K562 (cell line): ENCODE measurements around the gene FAM50A. TPM values are rescaled to one million over a fixed set of nuclear protein-coding genes. Genes with fewer than 3 reads are reported as not detected.

ENCODE experiments used
- ELF1 ChIP-seq: fragments of 200-800 bp; sonication (Bioruptor generic); IDR thresholded peaks from 2 replicates; pipeline ENCODE4 v1.6.1; 2016; ENCODE audit warnings: missing genetic modification characterization, missing compliant biosample characterization
- NELFE ChIP-seq: IDR thresholded peaks from 2 replicates; pipeline ENCODE4 v1.6.1; 2011; ENCODE audit warnings: mild to moderate bottlenecking; ENCODE audit not compliant: insufficient read depth, insufficient read length
- TFAM ChIP-seq: fragments of 250-450 bp; sonication (Bioruptor Pico); conservative IDR thresholded peaks from 2 replicates; pipeline ENCODE4 v1.5.0; 2021; ENCODE audit warnings: mild to moderate bottlenecking, moderate library complexity
- ZNF318 ChIP-seq, 2 experiments: fragments of 450-650 bp; IDR thresholded peaks; 2 replicates each; pipeline ENCODE4 v1.6.1; 2016; ENCODE audit warnings: mild to moderate bottlenecking in 2 of 2, borderline replicate concordance in 1 of 2, low read depth in 1 of 2, moderate library complexity in 1 of 2
- ZNF764 ChIP-seq: fragments of 250-450 bp; sonication (Bioruptor Pico); IDR thresholded peaks from 2 replicates; pipeline ENCODE4 v1.4.0; 2020; ENCODE audit warnings: low read depth, mild to moderate bottlenecking, moderate library complexity
- polyA plus RNA-seq, 8 experiments: library from polyadenylated mRNA; depleted of rRNA in 4 of 8; stranded (reverse) in 5 of 8; unstranded in 3 of 8; fragments of >200 nt; fragmentation: Nextera tagmentation in 2 of 8; fragmentation: Illumina TruSeq in 1 of 8; extraction: Ambion mirVana in 2 of 8; extraction: Trizol in 1 of 8; gene quantifications; 2 replicates each; pipeline versions ENCODE4 v1.2.1 to v1.2.3, GENCODE V29; 2011 to 2014; ENCODE audit warnings: inconsistent platforms in 1 of 8, missing spikeins in 1 of 8
- total RNA-seq, 7 experiments: library from RNA; depleted of rRNA in 6 of 7; stranded (reverse); fragments of >200 nt in 6 of 7; fragmentation: Illumina TruSeq in 2 of 7; extraction: Trizol in 2 of 7; gene quantifications; 2 replicates each; pipeline versions ENCODE4 v1.2.1 to v1.2.3, GENCODE V29; 2011 to 2021; ENCODE audit warnings: low replicate concordance in 1 of 7
- TF ChIP-seq, protein P1 (sequence below): sonication (generic); formaldehyde crosslinking; IDR thresholded peaks from 2 replicates; pipeline ENCODE4 v1.8.0; 2022; ENCODE audit warnings: mild to moderate bottlenecking, missing genetic modification reagents
- TF ChIP-seq, protein P2 (sequence below): sonication (generic); formaldehyde crosslinking; IDR thresholded peaks from 2 replicates; pipeline ENCODE4 v1.8.0; 2022; ENCODE audit warnings: mild to moderate bottlenecking, missing genetic modification reagents

Gene FAM50A
- total and polyA plus RNA-seq, 9 of the 15 experiments (the other 6 are each of a cell fraction or from before 2014, with no cell fraction given): 4.4 to 114 (median 67.3) TPM

GRCh38 chrX:154409222-154409871 is 34.6 kb upstream of the FAM50A start, which contains the start of gene DNASE1L1 (continued):
- TF ChIP-seq NELFE: no peak
- TF ChIP-seq, protein P1, sequence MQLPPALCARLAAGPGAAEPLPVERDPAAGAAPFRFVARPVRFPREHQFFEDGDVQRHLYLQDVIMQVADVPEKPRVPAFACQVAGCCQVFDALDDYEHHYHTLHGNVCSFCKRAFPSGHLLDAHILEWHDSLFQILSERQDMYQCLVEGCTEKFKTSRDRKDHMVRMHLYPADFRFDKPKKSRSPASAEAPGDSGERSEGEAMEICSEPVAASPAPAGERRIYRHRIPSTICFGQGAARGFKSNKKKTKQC (CRISPR knock-in tag): no peak
- TF ChIP-seq ELF1 (tag): no peak
- TF ChIP-seq, protein P2, sequence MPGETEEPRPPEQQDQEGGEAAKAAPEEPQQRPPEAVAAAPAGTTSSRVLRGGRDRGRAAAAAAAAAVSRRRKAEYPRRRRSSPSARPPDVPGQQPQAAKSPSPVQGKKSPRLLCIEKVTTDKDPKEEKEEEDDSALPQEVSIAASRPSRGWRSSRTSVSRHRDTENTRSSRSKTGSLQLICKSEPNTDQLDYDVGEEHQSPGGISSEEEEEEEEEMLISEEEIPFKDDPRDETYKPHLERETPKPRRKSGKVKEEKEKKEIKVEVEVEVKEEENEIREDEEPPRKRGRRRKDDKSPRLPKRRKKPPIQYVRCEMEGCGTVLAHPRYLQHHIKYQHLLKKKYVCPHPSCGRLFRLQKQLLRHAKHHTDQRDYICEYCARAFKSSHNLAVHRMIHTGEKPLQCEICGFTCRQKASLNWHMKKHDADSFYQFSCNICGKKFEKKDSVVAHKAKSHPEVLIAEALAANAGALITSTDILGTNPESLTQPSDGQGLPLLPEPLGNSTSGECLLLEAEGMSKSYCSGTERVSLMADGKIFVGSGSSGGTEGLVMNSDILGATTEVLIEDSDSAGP: no peak
- no peak for TF ChIP-seq TFAM (CRISPR knock-in tag)
- TF ChIP-seq ZNF764 (CRISPR knock-in tag): no peak
- no peak for TF ChIP-seq ZNF318 (IDR thresholded peaks at IDR 0.05; ENCODE audit: borderline replicate concordance in 1 of 2, low read depth in 1 of 2)
- TF ChIP-seq, all 486 proteins: peak for 45
